Fibroblast of lung (primary cell): ENCODE data around the gene VAV2. TPM values are rescaled to one million over a fixed set of nuclear protein-coding genes. Genes with fewer than 3 reads are reported as not detected.

ENCODE experiments used
- DNase-seq, 2 donors: peaks; one replicate each; pipeline versions ENCODE4 v3.0.0 to v3.0.0-alpha.2; 2010; ENCODE audit warnings: low read depth in 2 of 2
- H2AFZ ChIP-seq: 2 replicates; pipeline ENCODE4 v1.5.1; 2012; ENCODE audit warnings: low read length, control low read depth, inconsistent platforms
- H3K27ac ChIP-seq: 2 replicates; pipeline ENCODE4 v1.5.1; 2011; ENCODE audit warnings: low read length, control low read depth; ENCODE audit not compliant: insufficient read depth
- H3K27me3 ChIP-seq: 2 replicates; pipeline ENCODE4 v1.5.1; 2011; ENCODE audit warnings: mild to moderate bottlenecking, low read length; ENCODE audit not compliant: control insufficient read depth, insufficient read depth
- H3K36me3 ChIP-seq: 2 replicates; pipeline ENCODE4 v1.5.1; 2011; ENCODE audit warnings: low read length; ENCODE audit not compliant: control insufficient read depth, insufficient read depth
- H3K4me1 ChIP-seq: 2 replicates; pipeline ENCODE4 v1.5.1; 2011; ENCODE audit warnings: low read length; ENCODE audit not compliant: control insufficient read depth, insufficient read depth; ENCODE audit errors: extremely low read depth
- H3K4me2 ChIP-seq: 2 replicates; pipeline ENCODE4 v1.5.1; 2011; ENCODE audit warnings: low read length, control low read depth; ENCODE audit not compliant: insufficient read depth; ENCODE audit errors: extremely low read depth
- H3K4me3 ChIP-seq, 4 experiments: fragments of 200-600 bp in 1 of 4; sonication (generic) in 1 of 4; replicated peaks in 1 of 4; 2 replicates each; pipeline ENCODE4 v1.5.1; 2011 to 2016; ENCODE audit warnings: low read length in 4 of 4, low read depth in 3 of 4, mild to moderate bottlenecking in 3 of 4, control low read depth in 2 of 4, inconsistent platforms in 1 of 4, mixed read lengths in 1 of 4; ENCODE audit not compliant: insufficient read depth in 1 of 4; ENCODE audit errors: control extremely low read depth in 1 of 4
- H3K79me2 ChIP-seq: 2 replicates; pipeline ENCODE4 v1.5.1; 2012; ENCODE audit warnings: mild to moderate bottlenecking, low read length, inconsistent platforms; ENCODE audit not compliant: control insufficient read depth, insufficient read depth
- H3K9ac ChIP-seq: 2 replicates; pipeline ENCODE4 v1.5.1; 2011; ENCODE audit warnings: mild to moderate bottlenecking, low read length, control low read depth; ENCODE audit not compliant: insufficient read depth
- H3K9me3 ChIP-seq: 2 replicates; pipeline ENCODE4 v1.5.1; 2012; ENCODE audit warnings: low read depth, low read length; ENCODE audit not compliant: control insufficient read depth, insufficient read depth
- H4K20me1 ChIP-seq: 2 replicates; pipeline ENCODE4 v1.5.1; 2011; ENCODE audit warnings: low read length; ENCODE audit not compliant: control insufficient read depth, insufficient read depth; ENCODE audit errors: extremely low read depth
- CTCF ChIP-seq, 2 donors: IDR thresholded peaks in 1 of 2; conservative IDR thresholded peaks in 1 of 2; 1 replicate in 1 of 2; 2 replicates in 1 of 2; pipeline ENCODE4 v1.5.1; 2011 to 2012; ENCODE audit warnings: low read length in 2 of 2, control low read depth in 1 of 2, inconsistent platforms in 1 of 2, low read depth in 1 of 2, mild to moderate bottlenecking in 1 of 2
- EZH2 ChIP-seq: IDR thresholded peaks from 2 replicates; pipeline ENCODE4 v1.5.1; 2012; ENCODE audit warnings: low read length, control low read depth, mild to moderate bottlenecking; ENCODE audit errors: missing control alignments
- polyA plus RNA-seq, 2 donors: library from polyadenylated mRNA; depleted of rRNA in 1 of 2; stranded (reverse) in 1 of 2; unstranded in 1 of 2; fragments of >200 nt; gene quantifications; 2 replicates each; pipeline ENCODE4 v1.2.1, GENCODE V29; 2011 to 2012; ENCODE audit warnings: missing spikeins in 1 of 2
- total RNA-seq: library from RNA; depleted of rRNA; stranded (reverse); fragments of >200 nt; gene quantifications from 2 replicates; pipeline ENCODE4 v1.2.1, GENCODE V29; 2014

VAV2 gene
- total and polyA plus RNA-seq, 2 donors (not counting 1 experiment from before 2014, with no cell fraction given): 13.7 to 17.7 TPM

GRCh38 chr9:133716564-133717112, 275.5 kb downstream of the VAV2 start:
- Histone ChIP-seq H3K4me2 (no peak overlapping the region), H3K4me1 (peaks cover 20% of the 10 kb centered on the region)

DNA sequence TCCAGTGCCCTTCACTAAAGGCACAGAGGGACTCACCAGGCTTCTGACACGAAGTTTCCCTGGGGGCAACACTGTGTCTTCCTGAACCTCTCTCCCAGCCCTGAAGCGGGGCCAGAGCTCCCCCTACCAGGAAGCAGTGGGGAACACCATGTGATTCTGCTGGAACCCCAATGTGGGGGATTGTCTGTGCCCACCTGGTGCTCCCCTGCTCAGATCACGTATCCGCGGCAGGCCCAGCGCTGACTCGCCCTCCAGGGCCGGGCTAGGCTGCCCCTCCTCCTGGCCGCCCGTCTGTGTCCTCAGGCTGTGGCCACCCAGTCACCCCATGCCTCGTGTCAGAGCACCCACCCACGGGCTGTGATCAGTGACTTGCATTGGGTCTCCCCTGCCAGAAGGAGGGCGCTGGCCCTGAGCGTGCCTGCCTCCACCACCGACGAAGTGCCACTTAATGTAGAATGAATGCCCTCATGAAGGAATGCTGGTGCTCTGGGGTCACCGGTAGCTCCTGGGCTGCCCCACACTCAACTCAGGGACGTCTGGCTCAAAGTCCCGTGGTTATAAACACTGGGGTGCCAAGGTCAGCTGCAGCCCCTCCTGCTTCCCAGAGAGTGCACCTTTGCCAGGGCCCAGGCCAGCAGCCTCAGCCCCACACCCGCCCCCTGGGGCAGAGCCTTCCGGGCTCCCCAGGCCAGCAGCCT, 276.1 kb downstream of the VAV2 start:
- H3K36me3 ChIP-seq: no peaks in the 10 kb centered on the region
- H3K27me3 ChIP-seq: no peaks in the 10 kb centered on the region
- no peak overlapping the region for H2AFZ ChIP-seq
- TF ChIP-seq EZH2 (no peak), CTCF (conservative IDR thresholded peaks at IDR 0.05 in 1 of 2, IDR thresholded peaks at IDR 0.05 in 1 of 2; ENCODE audit: low read depth in 1 of 2, low read length in 2 of 2) (peak; percentile 32 to 52)
- peak; percentile 31 to 36 for DNase-seq
- H4K20me1 ChIP-seq: no peaks in the 10 kb centered on the region
- peak overlapping the region; percentile 52 for H3K27ac ChIP-seq
- peaks cover 25% of the 10 kb centered on the region for H3K4me1 ChIP-seq
- no peak overlapping the region for H3K4me2 ChIP-seq
- no peaks in the 10 kb centered on the region for H3K9me3 ChIP-seq
- no peak overlapping the region for H3K4me3 ChIP-seq
- no peaks in the 10 kb centered on the region for H3K79me2 ChIP-seq
- peak overlapping the region; percentile 45 for H3K9ac ChIP-seq

More at GRCh38 chr9:133716564-133717112, 275.5 kb downstream of the VAV2 start:
- H3K27me3 ChIP-seq: no peaks in the 10 kb centered on the region
- no peak overlapping the region for H2AFZ ChIP-seq
- no peaks in the 10 kb centered on the region for H3K9me3 ChIP-seq
- H3K4me3 ChIP-seq: no peak overlapping the region
- H4K20me1 ChIP-seq: no peaks in the 10 kb centered on the region
- no peak for DNase-seq
- no peaks in the 10 kb centered on the region for H3K79me2 ChIP-seq
- no peak overlapping the region for H3K27ac ChIP-seq
- no peaks in the 10 kb centered on the region for H3K36me3 ChIP-seq
- H3K9ac ChIP-seq: no peak overlapping the region
- TF ChIP-seq EZH2: no peak
- TF ChIP-seq CTCF (conservative IDR thresholded peaks at IDR 0.05 in 1 of 2, IDR thresholded peaks at IDR 0.05 in 1 of 2; ENCODE audit: low read depth in 1 of 2, low read length in 2 of 2): no peak

GRCh38 chr9:133715295-133715865, 276.7 kb downstream of the VAV2 start:
- no peak for TF ChIP-seq EZH2
- TF ChIP-seq CTCF (conservative IDR thresholded peaks at IDR 0.05 in 1 of 2, IDR thresholded peaks at IDR 0.05 in 1 of 2; ENCODE audit: low read depth in 1 of 2, low read length in 2 of 2): no peak
- Histone ChIP-seq H2AFZ (no peak overlapping the region), H3K79me2 (no peaks in the 10 kb centered on the region), H3K9me3 (no peaks in the 10 kb centered on the region), H4K20me1 (no peaks in the 10 kb centered on the region), H3K9ac (peak overlapping the region; percentile 45), H3K4me3 (no peak overlapping the region), H3K4me1 (peaks cover 25% of the 10 kb centered on the region), H3K36me3 (no peaks in the 10 kb centered on the region), H3K4me2 (no peak overlapping the region), H3K27ac (peak overlapping the region; percentile 52), H3K27me3 (no peaks in the 10 kb centered on the region)
- peak; percentile 41 to 57 for DNase-seq
